H1 (cell line): ENCODE data around the gene TUBA4B. TPM values are rescaled to one million over a fixed set of nuclear protein-coding genes. Genes with fewer than 3 reads are reported as not detected.

ENCODE experiments used
- CTCF ChIA-PET: fragments of 300-600 bp; sonication (Branson Sonifier 250); formaldehyde crosslinking; loops from one replicate; lab custom pipeline; 2021; ENCODE audit not compliant: partially characterized antibody; lab: Charles Lee
- POLR2A ChIA-PET: fragments of 300-600 bp; sonication (Branson Sonifier 250); formaldehyde crosslinking; loops from one replicate; lab custom pipeline; 2021; ENCODE audit warnings: inconsistent platforms; ENCODE audit not compliant: partially characterized antibody; lab: Charles Lee
- DNase-seq, 2 experiments: peaks; one replicate each; pipeline versions ENCODE4 v3.0.0 to v3.0.0-alpha.2; 2010 to 2022; ENCODE audit warnings: low spot score in 2 of 2, low read depth in 1 of 2, mixed read lengths in 1 of 2
- FAIRE-seq: peaks from 2 replicates; lab custom pipeline; 2011; peaks lifted over from hg19 to GRCh38; lab: Jason Lieb, UNC
- H2AFZ ChIP-seq: 2 replicates; pipeline ENCODE4 v1.8.1; 2012; ENCODE audit warnings: low read length, inconsistent platforms
- H2AK5ac ChIP-seq: 2 replicates; pipeline ENCODE4 v1.6.1; 2013; ENCODE audit warnings: low read depth, low read length
- H2BK120ac ChIP-seq: replicated peaks from 2 replicates; pipeline ENCODE3; 2013; ENCODE audit warnings: low read depth, low read length, inconsistent platforms
- H2BK12ac ChIP-seq: 2 replicates; pipeline ENCODE4 v1.6.1; 2013; ENCODE audit warnings: low read depth, low read length
- H2BK15ac ChIP-seq: 2 replicates; pipeline ENCODE4 v1.6.1; 2013; ENCODE audit warnings: low read length
- H2BK20ac ChIP-seq: 2 replicates; pipeline ENCODE4 v1.6.1; 2013; ENCODE audit warnings: low read length
- H2BK5ac ChIP-seq: 2 replicates; pipeline ENCODE4 v1.6.1; 2013; ENCODE audit warnings: low read depth, low read length
- H3K14ac ChIP-seq: 2 replicates; pipeline ENCODE4 v1.6.1; 2013; ENCODE audit warnings: inconsistent platforms; ENCODE audit not compliant: insufficient read length
- H3K18ac ChIP-seq: 2 replicates; pipeline ENCODE4 v1.6.1; 2013; ENCODE audit warnings: low read length; ENCODE audit errors: extremely low read depth
- H3K23ac ChIP-seq: 2 replicates; pipeline ENCODE4 v1.6.1; 2013; ENCODE audit warnings: inconsistent platforms; ENCODE audit not compliant: insufficient read length
- H3K23me2 ChIP-seq: 2 replicates; pipeline ENCODE4 v1.6.1; 2013; ENCODE audit warnings: low read depth, low read length
- H3K27ac ChIP-seq: 2 replicates; pipeline ENCODE4 v1.6.1; 2011; ENCODE audit warnings: low read depth, low read length, inconsistent platforms
- H3K27me3 ChIP-seq, 4 experiments: replicated peaks in 1 of 4; 1 replicate in 1 of 4; 2 replicates in 3 of 4; pipeline versions ENCODE4 v1.6.1 to v1.8.1; 2011 to 2013; ENCODE audit warnings: low read length in 3 of 4, mild to moderate bottlenecking in 3 of 4, inconsistent platforms in 2 of 4, mixed read lengths in 2 of 4, moderate library complexity in 1 of 4; ENCODE audit not compliant: control insufficient read depth in 3 of 4, insufficient read depth in 3 of 4; ENCODE audit errors: extremely low read depth in 1 of 4
- H3K36me3 ChIP-seq, 4 experiments: 2 replicates each; pipeline versions ENCODE4 v1.6.1 to v1.8.1; 2011 to 2013; ENCODE audit warnings: mild to moderate bottlenecking in 4 of 4, low read length in 3 of 4, moderate library complexity in 2 of 4, control low read depth in 1 of 4, inconsistent platforms in 1 of 4; ENCODE audit not compliant: insufficient read depth in 4 of 4, control insufficient read depth in 2 of 4
- H3K4ac ChIP-seq: replicated peaks from 2 replicates; pipeline ENCODE3; 2013; ENCODE audit warnings: low read length, low read depth, mixed read lengths, inconsistent platforms; ENCODE audit not compliant: insufficient read length
- H3K4me1 ChIP-seq, 4 experiments: replicated peaks in 1 of 4; 1 replicate in 1 of 4; 2 replicates in 3 of 4; pipeline versions ENCODE4 v1.6.1 to v1.8.1; 2011 to 2013; ENCODE audit warnings: low read length in 3 of 4, inconsistent platforms in 2 of 4, mixed read lengths in 1 of 4; ENCODE audit not compliant: insufficient read depth in 4 of 4, control insufficient read depth in 3 of 4
- H3K4me2 ChIP-seq, 2 experiments: 2 replicates each; pipeline versions ENCODE4 v1.6.1 to v1.8.1; 2011 to 2013; ENCODE audit warnings: low read depth in 2 of 2, low read length in 2 of 2, control low read depth in 1 of 2, inconsistent platforms in 1 of 2, mild to moderate bottlenecking in 1 of 2; ENCODE audit not compliant: insufficient read depth in 1 of 2
- H3K4me3 ChIP-seq, 4 experiments: fragments of 200-600, 300-600 bp in 1 of 4; sonication (generic), shearing (Covaris generic), sonication (Bioruptor Twin) in 1 of 4; 2 replicates each; pipeline versions ENCODE4 v1.5.1 to v1.8.1; 2011 to 2016; ENCODE audit warnings: low read length in 4 of 4, low read depth in 3 of 4, control low read depth in 2 of 4, inconsistent platforms in 2 of 4, mild to moderate bottlenecking in 2 of 4, mixed read lengths in 1 of 4, moderate library complexity in 1 of 4; ENCODE audit not compliant: insufficient read depth in 2 of 4; ENCODE audit errors: extremely low read depth in 1 of 4
- H3K56ac ChIP-seq: replicated peaks from 2 replicates; pipeline ENCODE3; 2013; ENCODE audit warnings: low read depth, mild to moderate bottlenecking, mixed read lengths, low read length, inconsistent platforms; ENCODE audit not compliant: insufficient read length
- H3K79me1 ChIP-seq: 2 replicates; pipeline ENCODE4 v1.6.1; 2013; ENCODE audit warnings: low read depth, low read length, control low read depth
- H3K79me2 ChIP-seq, 2 experiments: 2 replicates each; pipeline versions ENCODE4 v1.6.1 to v1.8.1; 2012 to 2013; ENCODE audit warnings: low read length in 2 of 2, mild to moderate bottlenecking in 2 of 2, inconsistent platforms in 1 of 2; ENCODE audit not compliant: insufficient read depth in 2 of 2, control insufficient read depth in 1 of 2
- H3K9ac ChIP-seq, 4 experiments: replicated peaks in 1 of 4; 1 replicate in 1 of 4; 2 replicates in 3 of 4; pipeline versions ENCODE4 v1.6.1 to v1.8.1; 2011 to 2013; ENCODE audit warnings: low read depth in 3 of 4, low read length in 3 of 4, control low read depth in 2 of 4, mild to moderate bottlenecking in 2 of 4, moderate library complexity in 2 of 4, inconsistent platforms in 1 of 4; ENCODE audit errors: extremely low read depth in 1 of 4
- H3K9me3 ChIP-seq, 2 experiments: 2 replicates each; pipeline versions ENCODE4 v1.6.1 to v1.8.1; 2012 to 2013; ENCODE audit warnings: mild to moderate bottlenecking in 2 of 2, moderate library complexity in 2 of 2, control low read depth in 1 of 2, inconsistent platforms in 1 of 2, low read depth in 1 of 2, low read length in 1 of 2, mixed read lengths in 1 of 2; ENCODE audit not compliant: insufficient read depth in 2 of 2
- H4K20me1 ChIP-seq, 2 experiments: replicated peaks in 1 of 2; 2 replicates each; pipeline versions ENCODE3 to v1.8.1; 2011 to 2013; ENCODE audit warnings: inconsistent platforms in 2 of 2, low read length in 2 of 2, mild to moderate bottlenecking in 1 of 2; ENCODE audit not compliant: insufficient read depth in 2 of 2, control insufficient read depth in 1 of 2
- H4K5ac ChIP-seq: 2 replicates; pipeline ENCODE4 v1.6.1; 2013; ENCODE audit warnings: low read length, low read depth, mixed read lengths, inconsistent platforms; ENCODE audit not compliant: insufficient read length
- H4K8ac ChIP-seq: 2 replicates; pipeline ENCODE4 v1.8.0; 2013; ENCODE audit warnings: mild to moderate bottlenecking, moderate library complexity, low read length, inconsistent platforms; ENCODE audit not compliant: insufficient read depth; ENCODE audit errors: extremely low read depth
- H4K91ac ChIP-seq: replicated peaks from 2 replicates; pipeline ENCODE3; 2013; ENCODE audit warnings: low read length, mixed read lengths, inconsistent platforms; ENCODE audit not compliant: insufficient read length
- BACH1 ChIP-seq: IDR thresholded peaks from 2 replicates; pipeline ENCODE4 v1.6.1; 2012; ENCODE audit warnings: low read length, improper control_type of control experiment
- CEBPB ChIP-seq: IDR thresholded peaks from 2 replicates; pipeline ENCODE4 v1.6.1; 2012; ENCODE audit warnings: low read depth, low read length
- CREB1 ChIP-seq: IDR thresholded peaks from 2 replicates; pipeline ENCODE4 v1.6.1; 2012; ENCODE audit warnings: inconsistent platforms
- CTCF ChIP-seq, 3 experiments: IDR thresholded peaks; 1 replicate in 2 of 3; 2 replicates in 1 of 3; pipeline versions ENCODE4 v1.5.1 to v1.6.1; 2011; ENCODE audit warnings: low read length in 3 of 3, mild to moderate bottlenecking in 3 of 3, inconsistent platforms in 2 of 3, low read depth in 1 of 3, moderate library complexity in 1 of 3; ENCODE audit not compliant: insufficient read depth in 1 of 3; ENCODE audit errors: control extremely low read depth in 1 of 3
- NRF1 ChIP-seq: IDR thresholded peaks from 2 replicates; pipeline ENCODE4 v1.6.1; 2011; ENCODE audit warnings: mild to moderate bottlenecking, low read depth, low read length, improper control_type of control experiment
- RBBP5 ChIP-seq: IDR thresholded peaks from 2 replicates; pipeline ENCODE4 v1.7.1; 2012; ENCODE audit warnings: low read depth, mild to moderate bottlenecking, inconsistent platforms, low read length, moderate library complexity, borderline replicate concordance
- TAF7 ChIP-seq: optimal IDR thresholded peaks from 2 replicates; pipeline ENCODE3; 2011; ENCODE audit warnings: low read depth, mild to moderate bottlenecking, inconsistent platforms, low read length, moderate library complexity, borderline replicate concordance
- TCF12 ChIP-seq: IDR thresholded peaks from 2 replicates; pipeline ENCODE4 v1.6.1; 2011; ENCODE audit warnings: low read depth, mild to moderate bottlenecking, low read length
- USF2 ChIP-seq: IDR thresholded peaks from 2 replicates; pipeline ENCODE4 v1.6.1; 2011; ENCODE audit warnings: low read length, improper control_type of control experiment
- YY1 ChIP-seq: IDR thresholded peaks from 2 replicates; pipeline ENCODE4 v1.6.1; 2011; ENCODE audit warnings: low read depth, mild to moderate bottlenecking, low read length
- WGBS, 2 experiments: shearing (Covaris generic) in 1 of 2; methylation state at CpG; one replicate each; pipeline versions ENCODE4 v1.1.6 to v1.1.7; 2013 to 2015; ENCODE audit warnings: low lambda C conversion rate in 2 of 2, mixed read lengths in 2 of 2, inconsistent platforms in 1 of 2, low coverage in 1 of 2, missing lambda C conversion rate in 1 of 2; ENCODE audit not compliant: insufficient replicate concordance in 2 of 2, insufficient coverage in 1 of 2, insufficient read length in 1 of 2; ENCODE audit errors: extremely low coverage in 1 of 2, missing lambda C conversion rate in 1 of 2; 5-methylcytosine and 5-hydroxymethylcytosine counted together
- polyA plus RNA-seq, 7 experiments: library from polyadenylated mRNA; depleted of rRNA in 3 of 7; stranded (reverse) in 5 of 7; unstranded in 2 of 7; fragments of >200 nt in 5 of 7; fragments of 200-250 nt in 2 of 7; gene quantifications; 1 replicate in 5 of 7; 2 replicates in 1 of 7; 4 replicates in 1 of 7; pipeline versions ENCODE4 v1.2.1 to v1.2.3, GENCODE V29; 2011 to 2013; ENCODE audit warnings: missing spikeins in 2 of 7, mixed read lengths in 2 of 7
- total RNA-seq: library from RNA; stranded (reverse); fragmentation: NEBNext Ultra II Directional; extraction: Animal tissue kit (Norgen Biotek cat#: 25700); gene quantifications from 2 replicates; pipeline ENCODE4 v1.2.1, GENCODE V29; 2021

TUBA4B gene
- total and polyA plus RNA-seq, 2 of the 8 experiments (the other 6 are each of a cell fraction or from before 2014, with no cell fraction given) = 0.08 to 0.24 TPM

GRCh38 chr2:219246559-219246958, 6.5 kb upstream of the TUBA4B start:
- Histone ChIP-seq H3K23me2 (peaks cover 8% of the 10 kb centered on the region), H2BK20ac (no peak overlapping the region), H3K18ac (no peak overlapping the region), H4K5ac (no peak overlapping the region), H2BK5ac (no peak overlapping the region), H2BK15ac (no peak overlapping the region), H3K14ac (no peak overlapping the region), H3K4me3 (peak overlapping the region in 2 of 4 experiments; percentile 74 to 81; a peak in 2 of 8 replicates), H3K9ac (no peak overlapping the region), H3K4me2 (peak overlapping the region in 1 of 2 experiments; percentile 98; a peak in 1 of 4 replicates), H2AK5ac (peak overlapping the region; percentile 28; the same call in 1 of the 2 replicates), H3K9me3 (no peaks in the 10 kb centered on the region), H3K23ac (no peak overlapping the region), H3K27ac (no peak overlapping the region), H3K79me2 (peaks cover 0 to 5% of the 10 kb centered on the region in 2 experiments; a peak in 1 of 4 replicates), H4K20me1 (no peaks in the 10 kb centered on the region), H2BK120ac (no peak overlapping the region), H2AFZ (no peak overlapping the region), H3K27me3 (0 out of 7 replicates have a peak, but pooled peaks cover 0 to under 1% (median 0%) of the 10 kb centered on the region in 4 experiments), H3K79me1 (0 out of 2 replicates have a peak, but pooled peaks cover 5% of the 10 kb centered on the region), H3K4ac (no peak overlapping the region), H3K36me3 (peaks cover 0 to 9% (median 5%) of the 10 kb centered on the region in 4 experiments; a peak in 5 of 8 replicates), H3K4me1 (peaks cover 0 to 5% (median 3%) of the 10 kb centered on the region in 4 experiments; a peak in 3 of 7 replicates), H2BK12ac (no peak overlapping the region; the same call in 1 of the 2 replicates), H4K91ac (no peak overlapping the region), H3K56ac (no peak overlapping the region), H4K8ac (no peak overlapping the region)
- no peak for DNase-seq
- ChIA-PET CTCF (interaction anchor here (1.4 to 2.5 kb wide), 5 partner anchors 28 to 107 kb away, joined by 3 to 24 read pairs (median 7); partner anchors contain the start of gene DNAJB2), POLR2A (interaction anchor here (1.0 to 14.9 kb wide), 10 partner anchors 8 to 141 kb away, joined by 3 to 190 read pairs (median 5); partner anchors contain the start of genes ABCB6, ANKZF1, ATG9A and DNPEP)
- FAIRE-seq = no peak
- WGBS, 2 experiments = 93% methylated on average over 10 of the region's 10 CpGs; no CpG with 5 or more reads in 1 of the 2 experiments
- no peak for TF ChIP-seq USF2
- TF ChIP-seq TCF12 = no peak
- TF ChIP-seq CREB1 = no peak
- no peak for TF ChIP-seq NRF1
- no peak for TF ChIP-seq RBBP5
- no peak for TF ChIP-seq TAF7
- TF ChIP-seq CEBPB = no peak
- no peak for TF ChIP-seq CTCF (IDR thresholded peaks at IDR 0.05; ENCODE audit: control extremely low read depth in 1 of 3, insufficient read depth in 1 of 3, low read depth in 1 of 3, low read length in 3 of 3)
- TF ChIP-seq BACH1 = no peak
- no peak for TF ChIP-seq YY1
